ENCODE measurements around the gene GLI2. TPM values are rescaled to one million over a fixed set of nuclear protein-coding genes. Genes with fewer than 3 reads are reported as not detected.

GLI2 gene
- total and polyA plus RNA-seq, 2 donors (not counting 1 experiment from before 2014, with no cell fraction given), result not detected

DNA sequence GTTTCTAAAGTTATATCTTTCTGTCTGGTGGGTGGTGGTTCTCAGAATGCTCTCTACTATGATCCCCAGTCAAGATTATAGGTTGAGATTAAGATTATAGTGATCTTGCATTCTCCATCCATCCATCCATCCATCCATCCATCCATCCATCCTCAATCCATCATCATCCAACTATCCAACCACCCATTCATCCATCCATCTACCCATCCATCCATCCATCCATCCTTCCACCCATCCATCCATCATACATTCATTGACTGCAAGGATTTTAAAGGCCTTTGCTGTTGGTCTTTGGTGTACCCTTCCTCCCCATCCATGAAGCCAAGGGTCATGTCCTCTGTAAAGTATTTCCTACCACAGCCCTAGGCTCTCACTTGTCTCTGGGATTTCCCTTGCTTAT lies 13.1 kb downstream of the GLI2 start:
- Mint-ChIP-seq H3K27me3 (peaks cover 18% of the 10 kb centered on the region), H3K4me1 (no peaks in the 10 kb centered on the region), H3K9me3 (ENCODE audit: insufficient read depth) (no peaks in the 10 kb centered on the region), H3K4me3 (no peak overlapping the region), H3K27ac (no peak overlapping the region)
- no peaks in the 10 kb centered on the region for H3K79me2 ChIP-seq (ENCODE audit: control insufficient read depth, insufficient read depth, low read length)
- no peak overlapping the region for H2AFZ ChIP-seq (ENCODE audit: insufficient read depth, low read depth, low read length, poor library complexity, severe bottlenecking)
- peaks cover 0 to 4% (median 0%) of the 10 kb centered on the region in 3 donors for H3K9me3 ChIP-seq (ENCODE audit: control extremely low read depth in 1 of 3, control insufficient read depth in 2 of 3, insufficient read depth in 1 of 3, low read length in 2 of 3)
- H3K4me2 ChIP-seq (replicated peaks; ENCODE audit: low read depth, low read length, poor library complexity, severe bottlenecking), result no peak overlapping the region
- no peak overlapping the region for H3K9ac ChIP-seq (ENCODE audit: low read length)
- H3K36me3 ChIP-seq (replicated peaks in 1 of 2; ENCODE audit: control extremely low read depth in 1 of 2, control insufficient read depth in 1 of 2, extremely low read depth in 1 of 2, insufficient read depth in 2 of 2, low read length in 1 of 2), result no peaks in the 10 kb centered on the region
- ChIA-PET POLR2A (no interaction called here), CTCF (no interaction called here)
- no peak for TF ChIP-seq EZH2 (IDR thresholded peaks at IDR 0.05; ENCODE audit: borderline replicate concordance, insufficient read depth, low read depth, low read length, poor library complexity, severe bottlenecking)
- TF ChIP-seq, protein P1, sequence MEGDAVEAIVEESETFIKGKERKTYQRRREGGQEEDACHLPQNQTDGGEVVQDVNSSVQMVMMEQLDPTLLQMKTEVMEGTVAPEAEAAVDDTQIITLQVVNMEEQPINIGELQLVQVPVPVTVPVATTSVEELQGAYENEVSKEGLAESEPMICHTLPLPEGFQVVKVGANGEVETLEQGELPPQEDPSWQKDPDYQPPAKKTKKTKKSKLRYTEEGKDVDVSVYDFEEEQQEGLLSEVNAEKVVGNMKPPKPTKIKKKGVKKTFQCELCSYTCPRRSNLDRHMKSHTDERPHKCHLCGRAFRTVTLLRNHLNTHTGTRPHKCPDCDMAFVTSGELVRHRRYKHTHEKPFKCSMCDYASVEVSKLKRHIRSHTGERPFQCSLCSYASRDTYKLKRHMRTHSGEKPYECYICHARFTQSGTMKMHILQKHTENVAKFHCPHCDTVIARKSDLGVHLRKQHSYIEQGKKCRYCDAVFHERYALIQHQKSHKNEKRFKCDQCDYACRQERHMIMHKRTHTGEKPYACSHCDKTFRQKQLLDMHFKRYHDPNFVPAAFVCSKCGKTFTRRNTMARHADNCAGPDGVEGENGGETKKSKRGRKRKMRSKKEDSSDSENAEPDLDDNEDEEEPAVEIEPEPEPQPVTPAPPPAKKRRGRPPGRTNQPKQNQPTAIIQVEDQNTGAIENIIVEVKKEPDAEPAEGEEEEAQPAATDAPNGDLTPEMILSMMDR (IDR thresholded peaks at IDR 0.05), result no peak
- no peaks in the 10 kb centered on the region for H4K20me1 ChIP-seq (ENCODE audit: control insufficient read depth, insufficient read depth, low read length, poor library complexity, severe bottlenecking)
- intact Hi-C loops (cut with micrococcal nuclease), result no loop called here
- no peak for DNase-seq
- no peaks in the 10 kb centered on the region for H3K4me1 ChIP-seq (ENCODE audit: control insufficient read depth in 2 of 2, insufficient read depth in 2 of 2, low read length in 2 of 2)
- ATAC-seq (ENCODE audit: low read depth), result no peak
- H3K4me3 ChIP-seq (ENCODE audit: control extremely low read depth in 1 of 5, extremely low read depth in 1 of 5, insufficient read depth in 1 of 5, low read depth in 2 of 5, low read length in 4 of 5), result no peak overlapping the region
- H3K27ac ChIP-seq (ENCODE audit: low read length in 2 of 2), result no peak overlapping the region
- H3K27me3 ChIP-seq (replicated peaks in 1 of 4; ENCODE audit: control extremely low read depth in 1 of 4, control insufficient read depth in 3 of 4, insufficient read depth in 4 of 4, low read length in 3 of 4), result peaks cover 0 to 4% (median under 1%) of the 10 kb centered on the region in 4 experiments

DNA sequence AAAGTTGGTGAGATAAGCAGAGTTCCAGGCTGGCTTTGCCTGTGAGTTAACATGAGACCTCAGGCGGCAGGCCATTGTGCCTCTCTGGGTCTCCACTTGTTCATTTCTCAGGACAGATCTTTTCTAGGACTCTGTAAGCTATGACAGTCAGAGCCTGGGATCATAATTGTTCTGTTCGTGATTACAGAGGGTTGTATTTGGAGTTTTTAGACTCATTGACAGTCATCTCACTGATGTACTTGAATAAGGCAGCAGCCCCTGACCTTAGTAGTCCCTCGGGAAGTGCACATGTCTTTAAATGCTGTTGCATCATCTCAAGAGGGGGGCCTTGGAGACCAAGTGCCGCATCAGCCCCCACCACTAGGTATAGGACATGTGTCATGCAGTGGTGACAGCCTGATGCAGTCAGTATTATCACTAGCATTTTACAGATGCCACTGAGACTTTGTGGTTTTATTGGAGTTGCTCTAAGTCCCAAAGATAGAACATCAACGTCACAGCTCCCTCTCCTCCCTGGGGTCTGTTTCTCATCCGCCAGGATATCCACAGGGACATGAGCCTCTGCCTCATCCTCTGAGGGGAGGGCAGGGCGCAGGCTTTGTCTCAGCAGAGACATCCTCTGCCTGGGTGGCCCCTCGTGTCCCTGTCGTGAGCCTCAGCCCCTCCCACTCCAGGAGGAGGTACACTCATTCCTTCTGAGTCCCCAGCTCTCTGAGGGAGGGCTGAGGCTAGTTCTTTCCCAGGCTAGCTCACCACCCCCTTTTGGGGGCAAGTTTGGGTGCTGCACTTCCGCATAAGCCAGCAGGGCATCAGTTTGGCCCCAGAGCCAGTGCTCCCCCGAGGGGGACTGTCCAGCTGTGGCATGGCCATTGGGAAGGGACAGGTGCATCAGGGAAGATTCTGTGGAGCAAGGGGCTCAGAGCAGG lies 14.1 kb downstream of the GLI2 start:
- H3K27ac Mint-ChIP-seq, result no peak overlapping the region
- peaks cover 0 to 4% (median 0%) of the 10 kb centered on the region in 3 donors for H3K9me3 ChIP-seq (ENCODE audit: control extremely low read depth in 1 of 3, control insufficient read depth in 2 of 3, insufficient read depth in 1 of 3, low read length in 2 of 3)
- H3K4me3 Mint-ChIP-seq, result no peak overlapping the region
- intact Hi-C loops (cut with micrococcal nuclease), result no loop called here
- TF ChIP-seq, protein P1 (IDR thresholded peaks at IDR 0.05), result no peak
- no peak for TF ChIP-seq EZH2 (IDR thresholded peaks at IDR 0.05; ENCODE audit: borderline replicate concordance, insufficient read depth, low read depth, low read length, poor library complexity, severe bottlenecking)
- H3K36me3 ChIP-seq (replicated peaks in 1 of 2; ENCODE audit: control extremely low read depth in 1 of 2, control insufficient read depth in 1 of 2, extremely low read depth in 1 of 2, insufficient read depth in 2 of 2, low read length in 1 of 2), result no peaks in the 10 kb centered on the region
- ChIA-PET POLR2A (no interaction called here), CTCF (interaction anchor here (0.7 kb wide), 1 partner anchor 1007 kb away, joined by 3 read pairs; no protein-coding TSS in a partner anchor)
- no peaks in the 10 kb centered on the region for H3K27me3 ChIP-seq (replicated peaks in 1 of 4; ENCODE audit: control extremely low read depth in 1 of 4, control insufficient read depth in 3 of 4, insufficient read depth in 4 of 4, low read length in 3 of 4)
- DNase-seq (no peak), ATAC-seq (ENCODE audit: low read depth) (no peak)
- no peak overlapping the region for H2AFZ ChIP-seq (ENCODE audit: insufficient read depth, low read depth, low read length, poor library complexity, severe bottlenecking)
- H3K4me1 Mint-ChIP-seq, result no peaks in the 10 kb centered on the region
- H3K4me3 ChIP-seq (ENCODE audit: control extremely low read depth in 1 of 5, extremely low read depth in 1 of 5, insufficient read depth in 1 of 5, low read depth in 2 of 5, low read length in 4 of 5), result no peak overlapping the region
- H3K4me1 ChIP-seq (ENCODE audit: control insufficient read depth in 2 of 2, insufficient read depth in 2 of 2, low read length in 2 of 2), result no peaks in the 10 kb centered on the region
- H3K27me3 Mint-ChIP-seq, result peaks cover 10% of the 10 kb centered on the region
- WGBS (ENCODE audit: insufficient coverage), result 78% methylated on average over 8 of the region's 11 CpGs
- H3K9ac ChIP-seq (ENCODE audit: low read length), result no peak overlapping the region
- H4K20me1 ChIP-seq (ENCODE audit: control insufficient read depth, insufficient read depth, low read length, poor library complexity, severe bottlenecking), result no peaks in the 10 kb centered on the region
- H3K4me2 ChIP-seq (replicated peaks; ENCODE audit: low read depth, low read length, poor library complexity, severe bottlenecking), result no peak overlapping the region
- H3K9me3 Mint-ChIP-seq (ENCODE audit: insufficient read depth), result no peaks in the 10 kb centered on the region
- no peaks in the 10 kb centered on the region for H3K79me2 ChIP-seq (ENCODE audit: control insufficient read depth, insufficient read depth, low read length)
- no peak overlapping the region for H3K27ac ChIP-seq (ENCODE audit: low read length in 2 of 2)

Measured in B cell (primary cell).